Lower lobe of right lung (tissue), 2 donors: ENCODE measurements around the gene DDIAS. TPM values are rescaled to one million over a fixed set of nuclear protein-coding genes. Genes with fewer than 3 reads are reported as not detected.

ENCODE experiments used
- ATAC-seq, 2 donors: fragments of 200-7000 bp; cut with Tn5 transposase; one replicate each; pipeline ENCODE4 v1.9.1; 2020 to 2022; ENCODE audit warnings: mild to moderate bottlenecking in 2 of 2, moderate library complexity in 2 of 2
- DNase-seq: peaks from one replicate; pipeline ENCODE4 v3.0.0-alpha.2; 2020
- H3K27ac ChIP-seq: fragments of 200-600 bp; one replicate; pipeline ENCODE4 v1.8.0; 2022
- H3K27me3 ChIP-seq: fragments of 200-600 bp; one replicate; pipeline ENCODE4 v1.8.0; 2022; ENCODE audit warnings: low read depth
- H3K36me3 ChIP-seq: fragments of 200-600 bp; one replicate; pipeline ENCODE4 v1.8.0; 2022; ENCODE audit warnings: mild to moderate bottlenecking
- H3K4me1 ChIP-seq: fragments of 200-600 bp; one replicate; pipeline ENCODE4 v1.8.0; 2022
- H3K4me3 ChIP-seq: fragments of 200-600 bp; one replicate; pipeline ENCODE4 v1.8.0; 2022; ENCODE audit warnings: mild to moderate bottlenecking
- H3K9me3 ChIP-seq: fragments of 200-600 bp; one replicate; pipeline ENCODE4 v1.8.0; 2022
- CTCF ChIP-seq: fragments of 200-600 bp; IDR thresholded peaks from one replicate; pipeline ENCODE4 v1.8.0; 2022; ENCODE audit warnings: antibody characterized with exemption, mild to moderate bottlenecking
- intact Hi-C: fragments of 100-400 bp; cut with DNase I; formaldehyde crosslinking; loops from one replicate; pipeline ENCODE4 v1.11.0; 2022
- total RNA-seq: library from RNA; stranded (reverse); fragmentation: NEBNext Ultra II Directional; extraction: Animal tissue kit (Norgen Biotek cat#: 25700); gene quantifications from one replicate; pipeline ENCODE4 v1.2.1, GENCODE V29; 2021
- donor health status: DM: no; HTN: yes; CAD: no; lungs with severe emphysema.

DDIAS gene
- total RNA-seq, 1 donor from 2014 or later: 13.3 TPM

- Histone ChIP-seq H3K4me1 (no peaks in the 10 kb centered on the region), H3K9me3 (no peaks in the 10 kb centered on the region), H3K27ac (no peak overlapping the region), H3K27me3 (no peaks in the 10 kb centered on the region), H3K4me3 (no peak overlapping the region), H3K36me3 (peaks cover 24% of the 10 kb centered on the region)
- DNase-seq: no peak
- intact Hi-C loops: no loop called here
- TF ChIP-seq CTCF: no peak
- ATAC-seq: no peak
Measured at GRCh38 chr11:82979824-82980223, 78.3 kb downstream of the DDIAS start.

GRCh38 chr11:82980292-82980691, 78.8 kb downstream of the DDIAS start:
- Histone ChIP-seq H3K27me3 (no peaks in the 10 kb centered on the region), H3K27ac (no peak overlapping the region), H3K9me3 (no peaks in the 10 kb centered on the region), H3K36me3 (peaks cover 29% of the 10 kb centered on the region), H3K4me1 (no peaks in the 10 kb centered on the region), H3K4me3 (no peak overlapping the region)
- intact Hi-C loops: no loop called here
- no peak for TF ChIP-seq CTCF
- DNase-seq: no peak
- no peak for ATAC-seq

GRCh38 chr11:82980947-82981346, 79.4 kb downstream of the DDIAS start:
- H3K27ac ChIP-seq: no peak overlapping the region
- no peak for TF ChIP-seq CTCF
- intact Hi-C loops: no loop called here
- no peak overlapping the region for H3K4me3 ChIP-seq
- H3K9me3 ChIP-seq: no peaks in the 10 kb centered on the region
- no peak for DNase-seq
- H3K36me3 ChIP-seq: peaks cover 34% of the 10 kb centered on the region
- no peak for ATAC-seq
- H3K4me1 ChIP-seq: no peaks in the 10 kb centered on the region
- no peaks in the 10 kb centered on the region for H3K27me3 ChIP-seq

- no peak overlapping the region for H3K27ac ChIP-seq
- DNase-seq: no peak
- H3K4me3 ChIP-seq: no peak overlapping the region
- H3K4me1 ChIP-seq: no peaks in the 10 kb centered on the region
- no peak for ATAC-seq
- intact Hi-C loops: no loop called here
- no peaks in the 10 kb centered on the region for H3K27me3 ChIP-seq
- H3K9me3 ChIP-seq: no peaks in the 10 kb centered on the region
- H3K36me3 ChIP-seq: peaks cover 43% of the 10 kb centered on the region
- no peak for TF ChIP-seq CTCF
Measured at GRCh38 chr11:82981852-82982251, 80.3 kb downstream of the DDIAS start.

Other genes with a start within 250 kb of the DDIAS start
- 0.09 TPM for gene FAM181B, start 167.9 kb upstream of the DDIAS start, total RNA-seq
- 67.9 TPM for gene PRCP, start 1.3 kb upstream of the DDIAS start, total RNA-seq
- 15.5 TPM for gene RAB30, start 170.2 kb downstream of the DDIAS start, total RNA-seq